ENCODE measurements around the gene PPIP5K2. TPM values are rescaled to one million over a fixed set of nuclear protein-coding genes. Genes with fewer than 3 reads are reported as not detected.
A peak's percentile ranks its signal among the peaks of the same experiment; 100 is the strongest.

PPIP5K2 gene
- total and polyA plus RNA-seq, 2 of the 8 experiments (the other 6 are each of a cell fraction or from before 2014, with no cell fraction given): 14.8 to 46.6 TPM

DNA sequence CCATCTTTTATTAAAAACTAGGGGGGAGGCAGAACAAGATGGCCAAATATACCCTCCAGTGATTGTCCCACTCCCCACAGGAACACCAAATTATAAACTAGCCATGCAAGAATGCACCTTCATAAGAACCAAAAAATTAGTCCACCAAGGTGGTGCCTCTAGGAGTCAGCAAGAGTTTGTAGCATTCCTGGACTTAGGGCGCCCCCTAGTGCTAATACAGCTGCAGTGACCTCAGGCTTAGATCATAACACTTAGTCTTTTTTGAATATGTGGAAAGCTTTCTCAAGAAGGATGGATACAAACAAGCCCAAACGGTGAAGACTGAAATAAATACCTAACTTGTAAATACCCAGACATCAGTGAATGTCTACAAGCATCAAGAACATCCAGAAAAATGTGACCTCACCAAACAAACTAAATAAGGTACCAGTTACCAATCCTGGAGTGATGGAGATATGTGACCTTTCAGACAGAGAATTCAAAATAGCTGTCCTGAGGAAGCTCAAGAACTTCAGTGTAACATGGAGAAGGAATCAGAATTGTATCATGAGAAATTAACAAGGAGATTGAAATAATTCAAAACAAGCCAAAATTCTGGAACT lies 19.3 kb downstream of the PPIP5K2 start:
- H3K4me2 ChIP-seq (ENCODE audit: insufficient read depth in 1 of 2, low read depth in 2 of 2, low read length in 2 of 2): no peak overlapping the region
- ChIA-PET POLR2A (ENCODE audit: partially characterized antibody) (interaction anchor here (0.9 to 1.4 kb wide), 2 partner anchors 19 kb away, joined by 4 to 5 read pairs; partner anchors contain the start of genes GIN1 and PPIP5K2), CTCF (ENCODE audit: partially characterized antibody) (interaction anchor here (0.6 to 4.1 kb wide), 39 partner anchors 11 to 688 kb away, joined by 3 to 22 read pairs (median 4); partner anchors contain the start of genes GIN1 and PPIP5K2)
- H3K36me3 ChIP-seq (ENCODE audit: control insufficient read depth in 2 of 4, insufficient read depth in 4 of 4, low read length in 3 of 4): peaks cover 0 to 6% (median 0%) of the 10 kb centered on the region in 4 experiments; a peak in 1 of 8 replicates
- FAIRE-seq: peak; percentile 62
- WGBS, 2 experiments (ENCODE audit: extremely low coverage in 1 of 2, insufficient coverage in 1 of 2, insufficient read length in 1 of 2, insufficient replicate concordance in 2 of 2, low coverage in 1 of 2, low lambda C conversion rate in 2 of 2, missing lambda C conversion rate in 1 of 2): 9% methylated on average over 2 of the region's 2 CpGs; no CpG with 5 or more reads in 1 of the 2 experiments
- H3K14ac ChIP-seq (ENCODE audit: insufficient read length): no peak overlapping the region
- no peak overlapping the region for H2AK5ac ChIP-seq (ENCODE audit: low read depth, low read length)
- peaks cover 0 to 2% of the 10 kb centered on the region in 2 experiments for H4K20me1 ChIP-seq (replicated peaks in 1 of 2; ENCODE audit: control insufficient read depth in 1 of 2, insufficient read depth in 2 of 2, low read length in 2 of 2)
- no peak overlapping the region for H2BK12ac ChIP-seq (ENCODE audit: low read depth, low read length)
- no peaks in the 10 kb centered on the region for H3K4me1 ChIP-seq (replicated peaks in 1 of 4; ENCODE audit: control insufficient read depth in 3 of 4, insufficient read depth in 4 of 4, low read length in 3 of 4)
- TF ChIP-seq, protein P1, sequence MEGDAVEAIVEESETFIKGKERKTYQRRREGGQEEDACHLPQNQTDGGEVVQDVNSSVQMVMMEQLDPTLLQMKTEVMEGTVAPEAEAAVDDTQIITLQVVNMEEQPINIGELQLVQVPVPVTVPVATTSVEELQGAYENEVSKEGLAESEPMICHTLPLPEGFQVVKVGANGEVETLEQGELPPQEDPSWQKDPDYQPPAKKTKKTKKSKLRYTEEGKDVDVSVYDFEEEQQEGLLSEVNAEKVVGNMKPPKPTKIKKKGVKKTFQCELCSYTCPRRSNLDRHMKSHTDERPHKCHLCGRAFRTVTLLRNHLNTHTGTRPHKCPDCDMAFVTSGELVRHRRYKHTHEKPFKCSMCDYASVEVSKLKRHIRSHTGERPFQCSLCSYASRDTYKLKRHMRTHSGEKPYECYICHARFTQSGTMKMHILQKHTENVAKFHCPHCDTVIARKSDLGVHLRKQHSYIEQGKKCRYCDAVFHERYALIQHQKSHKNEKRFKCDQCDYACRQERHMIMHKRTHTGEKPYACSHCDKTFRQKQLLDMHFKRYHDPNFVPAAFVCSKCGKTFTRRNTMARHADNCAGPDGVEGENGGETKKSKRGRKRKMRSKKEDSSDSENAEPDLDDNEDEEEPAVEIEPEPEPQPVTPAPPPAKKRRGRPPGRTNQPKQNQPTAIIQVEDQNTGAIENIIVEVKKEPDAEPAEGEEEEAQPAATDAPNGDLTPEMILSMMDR (IDR thresholded peaks at IDR 0.05; ENCODE audit: control extremely low read depth in 1 of 3, insufficient read depth in 1 of 3, low read depth in 1 of 3, low read length in 3 of 3): peak; percentile 20 to 92 (median 88)
- TF ChIP-seq RAD21 (IDR thresholded peaks at IDR 0.05 in 1 of 2, conservative IDR thresholded peaks at IDR 0.05 in 1 of 2; ENCODE audit: low read depth in 2 of 2, low read length in 2 of 2): peak; percentile 98
- TF ChIP-seq RBBP5 (IDR thresholded peaks at IDR 0.05; ENCODE audit: borderline replicate concordance, low read depth, low read length): no peak
- TF ChIP-seq TEAD4 (IDR thresholded peaks at IDR 0.05; ENCODE audit: low read depth, low read length): peak; percentile 56; the same call in 1 of the 2 replicates
- no peak overlapping the region for H3K4me3 ChIP-seq (ENCODE audit: extremely low read depth in 1 of 4, insufficient read depth in 2 of 4, low read depth in 3 of 4, low read length in 4 of 4)
- H3K27ac ChIP-seq (ENCODE audit: low read depth, low read length): no peak overlapping the region
- no peak overlapping the region for H3K23ac ChIP-seq (ENCODE audit: insufficient read length)
- no peak overlapping the region for H2BK15ac ChIP-seq (ENCODE audit: low read length)
- no peaks in the 10 kb centered on the region for H3K79me2 ChIP-seq (ENCODE audit: control insufficient read depth in 1 of 2, insufficient read depth in 2 of 2, low read length in 2 of 2)
- no peak overlapping the region for H3K18ac ChIP-seq (ENCODE audit: extremely low read depth, low read length)
- no peak overlapping the region for H2AFZ ChIP-seq (ENCODE audit: low read length)
- H3K4ac ChIP-seq (replicated peaks; ENCODE audit: insufficient read length, low read depth, low read length): no peak overlapping the region
- peak in 1 of 2 experiments; percentile 81 for DNase-seq (ENCODE audit: low read depth in 1 of 2, low spot score in 2 of 2)
- no peak overlapping the region for H4K5ac ChIP-seq (ENCODE audit: insufficient read length, low read depth, low read length)
- no peaks in the 10 kb centered on the region for H3K23me2 ChIP-seq (ENCODE audit: low read depth, low read length)
- no peaks in the 10 kb centered on the region for H3K27me3 ChIP-seq (replicated peaks in 1 of 4; ENCODE audit: control insufficient read depth in 3 of 4, extremely low read depth in 1 of 4, insufficient read depth in 3 of 4, low read length in 3 of 4)
- H3K79me1 ChIP-seq (ENCODE audit: low read depth, low read length): no peaks in the 10 kb centered on the region
- H4K8ac ChIP-seq (ENCODE audit: extremely low read depth, insufficient read depth, low read length): no peak overlapping the region
- H2BK20ac ChIP-seq (ENCODE audit: low read length): no peak overlapping the region
- H3K56ac ChIP-seq (replicated peaks; ENCODE audit: insufficient read length, low read depth, low read length): no peak overlapping the region
- H3K9me3 ChIP-seq (ENCODE audit: insufficient read depth in 2 of 2, low read depth in 1 of 2, low read length in 1 of 2): peaks cover 0 to 5% of the 10 kb centered on the region in 2 experiments; a peak in 1 of 4 replicates
- no peak overlapping the region for H4K91ac ChIP-seq (replicated peaks; ENCODE audit: insufficient read length, low read length)
- no peak overlapping the region for H2BK5ac ChIP-seq (ENCODE audit: low read depth, low read length)
- H3K9ac ChIP-seq (replicated peaks in 1 of 4; ENCODE audit: extremely low read depth in 1 of 4, low read depth in 3 of 4, low read length in 3 of 4): no peak overlapping the region
- no peak overlapping the region for H2BK120ac ChIP-seq (replicated peaks; ENCODE audit: low read depth, low read length)

Data from H1 (cell line).